ENCODE measurements around the gene SPATA31E1. TPM values are rescaled to one million over a fixed set of nuclear protein-coding genes. Genes with fewer than 3 reads are reported as not detected.

SPATA31E1 gene
- total and polyA plus RNA-seq, 12 donors = not detected

GRCh38 chr9:87876708-87877107, 6.0 kb upstream of the SPATA31E1 start:
- TF ChIP-seq CTCF (IDR thresholded peaks at IDR 0.05) = no peak
- no peak overlapping the region for H3K27ac ChIP-seq
- no peak for ATAC-seq
- no peak for DNase-seq
- no peak overlapping the region for H3K4me3 ChIP-seq
- no peaks in the 10 kb centered on the region for H3K4me1 ChIP-seq
- intact Hi-C loops (cut with DNase I) = no loop called here
- 76 to 83% methylated on average over 5 of the region's 5 CpGs for WGBS, 2 donors
- no peaks in the 10 kb centered on the region for H3K36me3 ChIP-seq
- peaks cover 0 to 11% (median 0%) of the 10 kb centered on the region in 7 donors for H3K27me3 ChIP-seq
- H3K9me3 ChIP-seq = peaks cover 0 to 10% (median 0%) of the 10 kb centered on the region in 11 donors

GRCh38 chr9:87878989-87879511, 3.6 kb upstream of the SPATA31E1 start:
- no peaks in the 10 kb centered on the region for H3K36me3 ChIP-seq
- H3K27me3 ChIP-seq = peaks cover 0 to 8% (median 2%) of the 10 kb centered on the region in 7 donors
- no peak for TF ChIP-seq CTCF (IDR thresholded peaks at IDR 0.05)
- no peak overlapping the region for H3K27ac ChIP-seq
- intact Hi-C loops (cut with DNase I) = no loop called here
- no peaks in the 10 kb centered on the region for H3K4me1 ChIP-seq
- DNase-seq (no peak), ATAC-seq (no peak)
- 84 to 86% methylated on average over 1 of the region's 1 CpG for WGBS, 2 donors
- H3K4me3 ChIP-seq = no peak overlapping the region
- peaks cover 0 to 10% (median 0%) of the 10 kb centered on the region in 11 donors for H3K9me3 ChIP-seq

GRCh38 chr9:87880116-87880515, 2.6 kb upstream of the SPATA31E1 start:
- no peak for DNase-seq
- Histone ChIP-seq H3K4me3 (no peak overlapping the region), H3K27ac (no peak overlapping the region), H3K4me1 (no peaks in the 10 kb centered on the region), H3K9me3 (peaks cover 0 to 10% (median 0%) of the 10 kb centered on the region in 11 donors), H3K36me3 (no peaks in the 10 kb centered on the region), H3K27me3 (peaks cover 0 to 17% (median 0%) of the 10 kb centered on the region in 7 donors)
- intact Hi-C loops (cut with DNase I) = no loop called here
- no peak for ATAC-seq
- no peak for TF ChIP-seq CTCF (IDR thresholded peaks at IDR 0.05)
- WGBS, 2 donors = 48 to 64% methylated on average over 8 of the region's 8 CpGs

- intact Hi-C loops (cut with DNase I) = no loop called here
- no peaks in the 10 kb centered on the region for H3K4me1 ChIP-seq
- ATAC-seq = no peak
- DNase-seq = no peak
- TF ChIP-seq CTCF (IDR thresholded peaks at IDR 0.05) = no peak
- H3K9me3 ChIP-seq = peaks cover 0 to 10% (median 0%) of the 10 kb centered on the region in 11 donors
- H3K27ac ChIP-seq = no peak overlapping the region
- H3K27me3 ChIP-seq = peaks cover 0 to 20% (median 1%) of the 10 kb centered on the region in 7 donors
- 73 to 86% methylated on average over 6 of the region's 6 CpGs for WGBS, 2 donors
- H3K4me3 ChIP-seq = no peak overlapping the region
- no peaks in the 10 kb centered on the region for H3K36me3 ChIP-seq
These were observed 2.0 kb upstream of the SPATA31E1 start for GRCh38 chr9:87880683-87881082.
